Measurements from ENCODE around the gene C17orf67.

The C17orf67 gene

DNA sequence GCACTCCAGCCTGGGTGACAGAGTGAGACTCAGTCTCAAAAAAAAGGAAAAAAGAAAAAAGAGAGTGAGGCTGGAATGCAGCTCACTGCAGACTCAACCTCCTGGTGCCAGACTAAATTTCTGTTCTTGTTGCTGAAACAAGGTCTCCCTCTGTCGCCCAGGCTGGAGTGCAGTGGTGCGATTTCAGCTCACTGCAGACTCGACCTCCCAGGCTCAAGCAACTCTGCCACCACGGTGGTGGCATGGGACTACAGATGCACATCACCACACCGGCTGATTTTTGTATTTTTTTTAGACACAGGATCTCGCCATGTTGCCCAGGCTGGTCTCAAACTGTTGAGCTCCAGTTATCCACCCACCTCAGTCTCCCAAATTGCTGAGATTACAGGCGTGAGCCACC, 45.6 kb upstream of the C17orf67 start:
- TF ChIP-seq TAF1 (IDR thresholded peaks at IDR 0.05; ENCODE audit: borderline replicate concordance, insufficient read depth, low read length), result no peak
- TF ChIP-seq FOXP2 (optimal IDR thresholded peaks at IDR 0.05; ENCODE audit: borderline replicate concordance, extremely low read depth, extremely low read length, insufficient read depth), result no peak
- TF ChIP-seq POLR2AphosphoS5 (IDR thresholded peaks at IDR 0.05; ENCODE audit: low read depth, low read length), result no peak
- TF ChIP-seq SIN3A (IDR thresholded peaks at IDR 0.05; ENCODE audit: borderline replicate concordance, insufficient read depth, low read length), result no peak
- TF ChIP-seq, protein P1, sequence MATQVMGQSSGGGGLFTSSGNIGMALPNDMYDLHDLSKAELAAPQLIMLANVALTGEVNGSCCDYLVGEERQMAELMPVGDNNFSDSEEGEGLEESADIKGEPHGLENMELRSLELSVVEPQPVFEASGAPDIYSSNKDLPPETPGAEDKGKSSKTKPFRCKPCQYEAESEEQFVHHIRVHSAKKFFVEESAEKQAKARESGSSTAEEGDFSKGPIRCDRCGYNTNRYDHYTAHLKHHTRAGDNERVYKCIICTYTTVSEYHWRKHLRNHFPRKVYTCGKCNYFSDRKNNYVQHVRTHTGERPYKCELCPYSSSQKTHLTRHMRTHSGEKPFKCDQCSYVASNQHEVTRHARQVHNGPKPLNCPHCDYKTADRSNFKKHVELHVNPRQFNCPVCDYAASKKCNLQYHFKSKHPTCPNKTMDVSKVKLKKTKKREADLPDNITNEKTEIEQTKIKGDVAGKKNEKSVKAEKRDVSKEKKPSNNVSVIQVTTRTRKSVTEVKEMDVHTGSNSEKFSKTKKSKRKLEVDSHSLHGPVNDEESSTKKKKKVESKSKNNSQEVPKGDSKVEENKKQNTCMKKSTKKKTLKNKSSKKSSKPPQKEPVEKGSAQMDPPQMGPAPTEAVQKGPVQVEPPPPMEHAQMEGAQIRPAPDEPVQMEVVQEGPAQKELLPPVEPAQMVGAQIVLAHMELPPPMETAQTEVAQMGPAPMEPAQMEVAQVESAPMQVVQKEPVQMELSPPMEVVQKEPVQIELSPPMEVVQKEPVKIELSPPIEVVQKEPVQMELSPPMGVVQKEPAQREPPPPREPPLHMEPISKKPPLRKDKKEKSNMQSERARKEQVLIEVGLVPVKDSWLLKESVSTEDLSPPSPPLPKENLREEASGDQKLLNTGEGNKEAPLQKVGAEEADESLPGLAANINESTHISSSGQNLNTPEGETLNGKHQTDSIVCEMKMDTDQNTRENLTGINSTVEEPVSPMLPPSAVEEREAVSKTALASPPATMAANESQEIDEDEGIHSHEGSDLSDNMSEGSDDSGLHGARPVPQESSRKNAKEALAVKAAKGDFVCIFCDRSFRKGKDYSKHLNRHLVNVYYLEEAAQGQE (IDR thresholded peaks at IDR 0.05; ENCODE audit: insufficient read depth in 1 of 2, low read depth in 2 of 2, low read length in 2 of 2), result no peak

DNA sequence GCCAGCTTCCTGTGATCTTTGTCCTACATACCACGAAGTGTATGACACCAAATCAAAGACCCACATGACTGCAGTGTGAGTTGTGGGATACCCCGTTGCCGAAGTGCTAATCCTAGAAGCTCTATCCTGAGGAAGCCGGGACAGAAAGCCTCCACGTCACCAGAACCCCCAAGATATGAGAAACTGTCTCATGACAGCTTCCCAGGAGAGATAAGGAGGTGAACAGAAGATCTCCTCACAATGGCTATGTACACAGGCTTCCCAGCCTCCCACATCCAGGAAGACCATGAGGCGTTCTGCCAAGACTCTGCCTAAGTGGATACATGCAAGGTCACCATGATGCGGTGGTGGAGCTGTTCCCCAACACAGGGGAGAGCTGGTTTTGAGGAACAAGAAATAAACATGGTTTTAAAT, 43.1 kb upstream of the C17orf67 start:
- TF ChIP-seq SIN3A (IDR thresholded peaks at IDR 0.05; ENCODE audit: borderline replicate concordance, insufficient read depth, low read length), result no peak
- TF ChIP-seq, protein P1 (IDR thresholded peaks at IDR 0.05; ENCODE audit: insufficient read depth in 1 of 2, low read depth in 2 of 2, low read length in 2 of 2), result no peak
- no peak for TF ChIP-seq POLR2AphosphoS5 (IDR thresholded peaks at IDR 0.05; ENCODE audit: low read depth, low read length)
- TF ChIP-seq TAF1 (IDR thresholded peaks at IDR 0.05; ENCODE audit: borderline replicate concordance, insufficient read depth, low read length), result no peak
- no peak for TF ChIP-seq FOXP2 (optimal IDR thresholded peaks at IDR 0.05; ENCODE audit: borderline replicate concordance, extremely low read depth, extremely low read length, insufficient read depth)

DNA sequence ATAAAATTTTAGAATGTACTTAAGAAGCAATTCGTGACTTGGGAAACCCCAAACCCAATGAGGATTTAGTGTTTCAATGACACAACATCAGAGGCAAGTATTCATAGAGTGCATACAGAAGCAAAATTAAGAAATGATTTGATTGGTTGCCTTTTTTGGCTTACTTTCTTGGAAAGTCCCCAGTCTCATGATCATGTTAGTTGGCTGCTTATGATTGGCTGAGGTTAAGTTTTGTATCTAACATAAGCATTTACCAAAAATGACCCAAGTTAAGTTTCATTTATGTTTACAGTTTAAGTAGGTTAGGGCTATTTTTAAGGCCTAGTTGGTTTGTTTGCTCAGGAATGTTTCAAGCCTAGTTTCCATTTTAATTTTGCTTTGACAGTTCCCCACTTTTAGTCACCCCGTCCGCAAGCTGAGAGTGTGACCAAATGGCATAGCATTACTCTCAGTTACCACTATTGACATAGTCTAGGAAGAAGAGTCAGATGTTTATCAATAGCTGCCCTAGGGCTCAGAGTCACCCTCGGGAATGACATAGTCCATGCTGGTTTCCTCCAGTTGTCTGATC, 36.4 kb upstream of the C17orf67 start:
- no peak for TF ChIP-seq SIN3A (IDR thresholded peaks at IDR 0.05; ENCODE audit: borderline replicate concordance, insufficient read depth, low read length)
- TF ChIP-seq TAF1 (IDR thresholded peaks at IDR 0.05; ENCODE audit: borderline replicate concordance, insufficient read depth, low read length), result no peak
- TF ChIP-seq FOXP2 (optimal IDR thresholded peaks at IDR 0.05; ENCODE audit: borderline replicate concordance, extremely low read depth, extremely low read length, insufficient read depth), result no peak
- TF ChIP-seq, protein P1 (IDR thresholded peaks at IDR 0.05; ENCODE audit: insufficient read depth in 1 of 2, low read depth in 2 of 2, low read length in 2 of 2), result no peak
- no peak for TF ChIP-seq POLR2AphosphoS5 (IDR thresholded peaks at IDR 0.05; ENCODE audit: low read depth, low read length)

DNA sequence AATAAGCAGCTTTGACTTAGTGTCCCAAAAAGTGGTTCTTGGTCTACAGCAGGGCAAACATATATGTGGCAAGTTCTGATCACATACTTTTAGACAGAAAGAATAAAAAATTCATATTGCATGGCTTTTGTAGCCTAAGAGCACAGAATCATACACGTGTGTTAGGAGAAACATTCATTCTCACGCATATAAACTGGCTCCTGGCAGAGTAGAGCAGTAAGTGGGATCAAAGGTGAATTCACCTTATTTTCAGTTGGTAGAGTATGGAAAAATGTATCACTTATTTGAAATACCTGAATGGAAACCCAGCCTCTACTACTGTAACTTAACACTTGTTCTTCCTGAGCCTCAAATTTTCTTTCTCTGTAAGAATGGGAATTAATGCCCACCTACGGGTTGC, 35.0 kb upstream of the C17orf67 start:
- TF ChIP-seq FOXP2 (optimal IDR thresholded peaks at IDR 0.05; ENCODE audit: borderline replicate concordance, extremely low read depth, extremely low read length, insufficient read depth), result no peak
- no peak for TF ChIP-seq SIN3A (IDR thresholded peaks at IDR 0.05; ENCODE audit: borderline replicate concordance, insufficient read depth, low read length)
- TF ChIP-seq POLR2AphosphoS5 (IDR thresholded peaks at IDR 0.05; ENCODE audit: low read depth, low read length), result no peak
- no peak for TF ChIP-seq TAF1 (IDR thresholded peaks at IDR 0.05; ENCODE audit: borderline replicate concordance, insufficient read depth, low read length)
- TF ChIP-seq, protein P1 (IDR thresholded peaks at IDR 0.05; ENCODE audit: insufficient read depth in 1 of 2, low read depth in 2 of 2, low read length in 2 of 2), result no peak
